Colonic mucosa (tissue), 4 donors: ENCODE results near the gene NABP1. TPM values are rescaled to one million over a fixed set of nuclear protein-coding genes. Genes with fewer than 3 reads are reported as not detected.

Experiments used
- DNase-seq: peaks from one replicate; pipeline ENCODE4 v3.0.0-alpha.2; 2020
- H3K27ac ChIP-seq: fragments of 200-600 bp; one replicate; pipeline ENCODE4 v1.8.0; 2021
- H3K27me3 ChIP-seq: fragments of 200-600 bp; one replicate; pipeline ENCODE4 v1.8.0; 2021
- H3K36me3 ChIP-seq: fragments of 200-600 bp; one replicate; pipeline ENCODE4 v1.8.0; 2021
- H3K4me1 ChIP-seq: fragments of 200-600 bp; one replicate; pipeline ENCODE4 v1.8.0; 2021; ENCODE audit warnings: mild to moderate bottlenecking
- H3K4me3 ChIP-seq: fragments of 200-600 bp; one replicate; pipeline ENCODE4 v1.8.0; 2021
- H3K9ac ChIP-seq, 2 donors: one replicate each; pipeline ENCODE4 v1.7.0; 2013; ENCODE audit warnings: control low read depth in 2 of 2, low read depth in 2 of 2, low read length in 2 of 2
- H3K9me3 ChIP-seq: fragments of 200-600 bp; one replicate; pipeline ENCODE4 v1.8.0; 2021
- CTCF ChIP-seq: fragments of 200-600 bp; IDR thresholded peaks from one replicate; pipeline ENCODE4 v1.8.0; 2022; ENCODE audit warnings: antibody characterized with exemption, mild to moderate bottlenecking
- intact Hi-C: fragments of 100-400 bp; cut with DNase I; formaldehyde crosslinking; loops from one replicate; pipeline ENCODE4 v1.14.1; 2022
- total RNA-seq, 2 donors: library from RNA; stranded (reverse); fragmentation: NEBNext Ultra II Directional in 1 of 2; extraction: Animal tissue kit (Norgen Biotek cat#: 25700) in 1 of 2; gene quantifications; one replicate each; pipeline ENCODE4 v1.2.1, GENCODE V29; 2021
- donor health status: healthy.
- donor health status: DM: no; HTN: no; CAD: no.
- donor health status: DM: no; HTN: no; CAD: no.

Gene NABP1
- total RNA-seq, 2 donors from 2014 or later = 10.1 to 15.9 TPM

- Histone ChIP-seq H3K36me3 (no peaks in the 10 kb centered on the region), H3K27me3 (no peaks in the 10 kb centered on the region), H3K9ac (no peak overlapping the region), H3K27ac (no peak overlapping the region), H3K9me3 (no peaks in the 10 kb centered on the region), H3K4me1 (no peaks in the 10 kb centered on the region), H3K4me3 (no peak overlapping the region)
- TF ChIP-seq CTCF = no peak
- DNase-seq = no peak
- intact Hi-C loops = no loop called here
These were observed 27.1 kb downstream of the NABP1 start for GRCh38 chr2:191705084-191705483.

GRCh38 chr2:191705701-191706100, 27.8 kb downstream of the NABP1 start:
- DNase-seq = no peak
- Histone ChIP-seq H3K9me3 (no peaks in the 10 kb centered on the region), H3K36me3 (no peaks in the 10 kb centered on the region), H3K9ac (no peak overlapping the region), H3K4me1 (no peaks in the 10 kb centered on the region), H3K27me3 (no peaks in the 10 kb centered on the region), H3K4me3 (no peak overlapping the region), H3K27ac (no peak overlapping the region)
- no peak for TF ChIP-seq CTCF
- intact Hi-C loops = no loop called here

GRCh38 chr2:191706791-191707190, 28.9 kb downstream of the NABP1 start:
- intact Hi-C loops = no loop called here
- no peak overlapping the region for H3K9ac ChIP-seq
- no peak for DNase-seq
- H3K4me1 ChIP-seq = no peaks in the 10 kb centered on the region
- TF ChIP-seq CTCF = no peak
- no peaks in the 10 kb centered on the region for H3K9me3 ChIP-seq
- no peaks in the 10 kb centered on the region for H3K27me3 ChIP-seq
- no peak overlapping the region for H3K4me3 ChIP-seq
- H3K27ac ChIP-seq = no peak overlapping the region
- H3K36me3 ChIP-seq = no peaks in the 10 kb centered on the region

GRCh38 chr2:191707542-191707941, 29.6 kb downstream of the NABP1 start:
- no peak for TF ChIP-seq CTCF
- no peaks in the 10 kb centered on the region for H3K36me3 ChIP-seq
- DNase-seq = no peak
- no peaks in the 10 kb centered on the region for H3K9me3 ChIP-seq
- no peaks in the 10 kb centered on the region for H3K4me1 ChIP-seq
- intact Hi-C loops = no loop called here
- H3K9ac ChIP-seq = no peak overlapping the region
- no peaks in the 10 kb centered on the region for H3K27me3 ChIP-seq
- H3K4me3 ChIP-seq = no peak overlapping the region
- H3K27ac ChIP-seq = no peak overlapping the region

GRCh38 chr2:191710411-191710900, 32.5 kb downstream of the NABP1 start:
- intact Hi-C loops = no loop called here
- H3K4me3 ChIP-seq = no peak overlapping the region
- no peak for DNase-seq
- no peak overlapping the region for H3K27ac ChIP-seq
- H3K4me1 ChIP-seq = no peaks in the 10 kb centered on the region
- no peak overlapping the region for H3K9ac ChIP-seq
- TF ChIP-seq CTCF = no peak
- H3K27me3 ChIP-seq = no peaks in the 10 kb centered on the region
- H3K9me3 ChIP-seq = no peaks in the 10 kb centered on the region
- H3K36me3 ChIP-seq = no peaks in the 10 kb centered on the region

- Histone ChIP-seq H3K4me3 (no peak overlapping the region), H3K36me3 (no peaks in the 10 kb centered on the region), H3K27ac (no peak overlapping the region), H3K27me3 (no peaks in the 10 kb centered on the region), H3K9ac (no peak overlapping the region), H3K4me1 (no peaks in the 10 kb centered on the region), H3K9me3 (no peaks in the 10 kb centered on the region)
- no peak for DNase-seq
- intact Hi-C loops = no loop called here
- no peak for TF ChIP-seq CTCF
These were observed 33.7 kb downstream of the NABP1 start for GRCh38 chr2:191711621-191712020.
